Measurements from ENCODE around the gene PSMB9. TPM values are rescaled to one million over a fixed set of nuclear protein-coding genes. Genes with fewer than 3 reads are reported as not detected.

Gene PSMB9
- total RNA-seq, 1 donor from 2014 or later: 20.1 TPM

GRCh38 chr6:32905078-32905477, 51.1 kb downstream of the PSMB9 start:
- no peak for DNase-seq (ENCODE audit: low spot score)

- DNase-seq (ENCODE audit: low spot score): no peak
Measured at GRCh38 chr6:32906539-32906938, 52.5 kb downstream of the PSMB9 start.

DNA sequence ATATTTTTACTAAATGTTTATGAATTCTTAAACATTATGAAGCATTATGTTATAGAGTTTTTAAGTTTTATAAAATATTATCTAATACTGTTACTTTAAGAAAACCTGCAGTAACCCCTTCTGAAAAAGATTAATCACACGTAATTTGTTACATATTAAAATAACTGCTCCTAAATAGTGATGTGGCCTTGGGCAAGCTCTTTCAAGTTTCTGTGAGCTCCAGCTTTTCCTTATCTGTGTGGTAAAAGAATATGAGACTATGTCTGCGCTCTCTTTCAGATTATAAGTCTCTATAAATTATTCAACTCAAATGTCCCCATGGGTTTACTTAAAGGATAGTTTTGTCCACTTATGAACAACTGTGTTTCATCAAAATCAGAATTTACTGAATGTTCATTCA, 54.9 kb downstream of the PSMB9 start:
- no peak for DNase-seq (ENCODE audit: low spot score)

Other genes with a start within 250 kb of the PSMB9 start
- gene HLA-DQA1, start 216.8 kb upstream of the PSMB9 start, total RNA-seq: 30.1 TPM
- 6.3 TPM for gene HLA-DQB1, start 187.5 kb upstream of the PSMB9 start, total RNA-seq
- gene HLA-DQA2, start 112.8 kb upstream of the PSMB9 start, total RNA-seq: 5.7 TPM
- gene HLA-DQB2, start 90.7 kb upstream of the PSMB9 start, total RNA-seq: 8.1 TPM
- gene HLA-DOB, start 37.2 kb upstream of the PSMB9 start, total RNA-seq: 1.9 TPM
- 40.1 TPM for gene TAP2, start 15.5 kb upstream of the PSMB9 start, total RNA-seq
- 44.9 TPM for gene PSMB8, start 10.1 kb upstream of the PSMB9 start, total RNA-seq
- gene TAP1, start 488 bp upstream of the PSMB9 start, total RNA-seq: 26.3 TPM
- gene HLA-DMB, start 86.8 kb downstream of the PSMB9 start, total RNA-seq: 31.0 TPM
- gene HLA-DMA, start 98.9 kb downstream of the PSMB9 start, total RNA-seq: 65.3 TPM
- 205 TPM for gene BRD2, start 114.4 kb downstream of the PSMB9 start, total RNA-seq
- 25.6 TPM for gene HLA-DOA, start 155.4 kb downstream of the PSMB9 start, total RNA-seq
- 145 TPM for gene HLA-DPA1, start 219.5 kb downstream of the PSMB9 start, total RNA-seq
- gene HLA-DPB1, start 221.8 kb downstream of the PSMB9 start, total RNA-seq: 82.5 TPM